ENCODE measurements around the gene RAB6B. TPM values are rescaled to one million over a fixed set of nuclear protein-coding genes. Genes with fewer than 3 reads are reported as not detected.

RAB6B gene
- total RNA-seq, 1 donor from 2014 or later = 5.2 TPM

DNA sequence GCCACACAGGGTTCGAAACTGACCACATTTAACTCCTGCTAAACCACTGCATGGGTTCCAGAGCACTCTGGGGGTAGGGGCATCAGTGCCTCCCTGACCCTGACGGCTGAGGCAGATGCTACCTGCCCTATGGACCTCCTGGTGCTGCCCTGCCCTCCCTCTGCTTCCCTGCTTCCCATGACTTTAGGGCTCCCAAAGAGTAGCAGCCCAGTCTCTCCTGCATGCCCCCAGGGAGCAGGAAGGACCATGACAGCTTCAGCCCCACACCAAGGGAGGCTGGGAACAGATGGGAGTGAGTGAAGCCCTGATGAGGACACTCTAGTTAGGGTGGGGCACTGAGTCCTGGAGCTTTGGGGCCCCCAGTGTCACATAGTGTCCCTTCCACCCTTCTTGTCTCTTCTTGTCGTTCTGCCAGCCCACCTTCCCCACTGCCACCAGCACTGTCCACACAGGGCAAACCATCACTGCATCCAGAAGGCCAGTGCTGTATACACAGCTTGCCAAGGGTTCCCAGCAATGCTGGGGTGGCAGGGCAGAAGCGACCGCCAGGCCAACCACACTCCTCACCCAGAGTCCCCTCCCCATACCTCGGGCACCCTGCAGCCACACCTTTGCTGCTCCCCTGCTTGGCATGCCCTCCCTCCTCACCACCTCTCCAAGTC, 59.1 kb downstream of the RAB6B start:
- no peak for DNase-seq (ENCODE audit: low read depth)

DNA sequence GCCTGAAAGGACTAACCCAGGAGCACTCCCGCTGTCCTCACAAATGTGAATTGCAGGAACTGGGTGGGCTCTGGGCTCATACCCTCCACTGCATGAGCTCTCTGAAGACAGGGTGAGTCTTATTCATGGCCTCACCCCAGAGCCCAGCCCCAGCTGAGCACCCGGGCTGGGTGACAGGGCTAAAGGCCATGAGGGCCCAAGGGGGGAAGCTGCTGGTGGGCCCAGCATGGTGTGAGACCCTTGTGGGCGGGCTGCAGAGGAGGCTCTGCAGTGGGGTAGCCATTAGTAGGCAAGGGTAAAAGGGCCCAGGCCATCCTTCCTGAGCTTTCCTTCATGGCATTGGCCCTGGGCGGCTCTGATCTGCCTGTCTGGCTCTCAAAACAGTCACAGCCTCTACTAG, 59.7 kb downstream of the RAB6B start:
- no peak for DNase-seq (ENCODE audit: low read depth)

DNA sequence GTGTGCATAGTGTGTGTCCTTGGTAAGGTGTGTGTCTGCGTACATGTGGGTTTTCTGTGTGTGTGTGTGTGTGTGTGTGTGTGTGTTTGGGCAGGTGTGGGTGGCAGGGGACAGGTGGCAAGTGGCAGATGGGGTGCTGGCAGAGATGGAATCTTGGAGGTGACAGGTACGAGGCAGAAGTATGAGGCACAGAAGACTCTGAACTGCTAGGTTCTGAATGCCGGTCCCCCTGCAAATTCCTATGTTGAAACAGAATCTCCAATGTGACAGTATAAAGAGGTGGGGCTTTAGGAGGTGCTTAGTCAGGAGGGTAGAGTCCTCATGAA, 60.3 kb downstream of the RAB6B start:
- no peak for DNase-seq (ENCODE audit: low read depth)

DNA sequence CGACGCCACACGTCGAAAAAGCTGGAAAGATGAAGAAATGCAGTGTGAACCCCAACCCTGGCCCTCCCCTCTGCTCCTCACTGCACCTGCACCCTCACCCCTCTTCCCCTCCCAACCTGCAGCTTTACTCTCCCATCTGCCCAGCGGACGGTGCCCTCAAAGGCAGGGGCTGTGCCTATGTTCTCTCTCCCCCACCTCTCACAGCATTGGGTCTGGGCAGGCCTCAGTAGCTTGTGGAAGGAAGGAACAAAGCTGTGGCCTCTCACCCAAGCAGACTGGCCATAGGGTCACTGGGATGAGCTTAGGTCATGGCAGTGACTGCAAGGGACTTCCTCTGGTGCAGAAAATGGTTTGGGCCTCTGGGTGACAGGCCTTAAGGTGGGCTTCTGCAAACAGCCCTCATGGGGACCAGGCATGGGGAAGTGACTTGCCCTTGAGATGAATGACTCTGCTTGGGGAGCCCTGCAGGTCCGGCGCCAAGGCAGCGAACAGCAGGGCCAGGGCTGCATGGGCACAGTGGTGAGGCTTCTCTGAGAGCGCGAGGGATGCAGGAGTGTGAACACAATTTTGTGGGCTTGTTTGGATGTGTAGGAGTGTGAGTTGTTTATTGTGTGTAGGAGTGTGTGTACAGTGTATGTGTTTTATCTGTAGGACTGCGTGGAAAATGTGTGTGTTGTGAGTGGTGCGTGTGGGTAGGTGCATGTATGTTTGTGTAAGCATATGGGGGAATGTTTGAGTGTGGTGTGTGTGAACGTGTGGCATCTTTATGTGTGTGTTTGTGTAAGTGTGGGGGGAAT, 60.9 kb downstream of the RAB6B start:
- DNase-seq (ENCODE audit: low read depth) = no peak

DNA sequence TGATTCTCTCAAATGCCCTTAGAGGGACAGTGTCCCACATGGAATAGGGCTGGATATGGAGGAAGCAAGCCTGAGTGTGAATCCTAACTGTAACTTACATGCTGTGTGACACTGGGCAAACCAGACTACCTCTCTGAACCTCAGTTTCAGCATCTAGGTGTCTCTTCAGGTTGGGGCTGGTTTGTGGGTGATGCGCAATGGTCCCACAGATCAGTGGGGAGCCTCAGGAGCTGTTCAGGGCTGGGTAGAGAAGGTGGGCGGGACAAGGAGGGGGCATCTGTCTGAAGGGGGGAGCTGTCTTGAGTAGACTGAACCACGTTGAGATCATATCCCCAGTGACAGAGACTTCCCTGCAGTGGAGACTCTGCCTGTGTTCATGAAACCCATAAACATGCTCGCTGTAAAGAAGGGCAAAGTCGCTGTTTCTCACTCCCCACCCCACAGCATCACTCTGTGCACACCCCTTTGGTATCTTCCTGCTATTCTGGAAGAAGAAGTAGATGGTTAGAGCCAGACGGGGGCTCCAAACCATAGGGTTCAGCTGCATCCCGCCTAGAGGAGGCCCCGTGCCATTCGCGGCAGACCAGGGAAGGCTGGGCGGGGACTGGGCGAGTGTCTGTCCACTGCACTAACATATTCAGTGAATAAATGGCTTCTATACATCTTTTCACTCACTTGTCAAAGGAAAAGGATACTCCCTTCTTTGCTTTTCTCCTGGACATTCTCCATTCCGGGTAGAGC, 61.6 kb downstream of the RAB6B start:
- DNase-seq (ENCODE audit: low read depth) = no peak

DNA sequence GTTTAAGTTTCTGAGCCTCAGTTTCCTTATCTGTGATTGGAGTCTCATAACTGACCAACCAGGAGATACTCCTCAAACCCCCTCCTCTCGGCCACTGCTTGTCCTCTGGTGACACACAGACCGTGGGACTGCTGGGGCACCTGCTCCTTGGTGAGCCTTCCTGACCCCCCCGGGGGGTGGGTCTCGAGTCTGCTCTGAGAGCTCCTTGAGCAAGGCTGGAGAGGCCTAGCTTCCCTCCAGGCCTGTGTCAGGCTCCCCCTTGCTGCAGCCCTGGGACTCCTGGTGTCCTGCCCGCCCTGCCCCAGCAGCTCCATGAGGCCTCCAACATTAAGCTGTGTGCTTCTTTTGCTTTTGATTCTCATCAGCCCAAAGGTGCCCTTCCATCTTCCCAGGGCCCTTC, 62.4 kb downstream of the RAB6B start:
- DNase-seq (ENCODE audit: low read depth) = no peak

DNA sequence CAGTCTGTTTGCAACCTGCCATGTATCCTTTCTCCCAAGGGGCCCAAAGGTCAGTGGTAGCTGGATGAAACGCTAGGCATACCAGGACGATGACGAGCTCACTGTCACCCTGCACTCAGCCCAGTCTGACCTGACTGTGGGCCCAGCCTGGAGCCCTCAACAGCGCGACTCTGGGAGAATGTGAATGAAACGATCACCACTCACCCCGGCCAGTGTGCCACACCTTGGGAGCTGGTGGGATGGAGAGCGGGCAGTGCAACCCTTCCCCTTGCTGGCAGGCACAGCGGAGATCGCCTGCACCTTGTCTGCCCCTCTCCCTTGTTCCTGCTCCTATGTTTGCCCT, 62.9 kb downstream of the RAB6B start:
- DNase-seq (ENCODE audit: low read depth) = no peak

DNA sequence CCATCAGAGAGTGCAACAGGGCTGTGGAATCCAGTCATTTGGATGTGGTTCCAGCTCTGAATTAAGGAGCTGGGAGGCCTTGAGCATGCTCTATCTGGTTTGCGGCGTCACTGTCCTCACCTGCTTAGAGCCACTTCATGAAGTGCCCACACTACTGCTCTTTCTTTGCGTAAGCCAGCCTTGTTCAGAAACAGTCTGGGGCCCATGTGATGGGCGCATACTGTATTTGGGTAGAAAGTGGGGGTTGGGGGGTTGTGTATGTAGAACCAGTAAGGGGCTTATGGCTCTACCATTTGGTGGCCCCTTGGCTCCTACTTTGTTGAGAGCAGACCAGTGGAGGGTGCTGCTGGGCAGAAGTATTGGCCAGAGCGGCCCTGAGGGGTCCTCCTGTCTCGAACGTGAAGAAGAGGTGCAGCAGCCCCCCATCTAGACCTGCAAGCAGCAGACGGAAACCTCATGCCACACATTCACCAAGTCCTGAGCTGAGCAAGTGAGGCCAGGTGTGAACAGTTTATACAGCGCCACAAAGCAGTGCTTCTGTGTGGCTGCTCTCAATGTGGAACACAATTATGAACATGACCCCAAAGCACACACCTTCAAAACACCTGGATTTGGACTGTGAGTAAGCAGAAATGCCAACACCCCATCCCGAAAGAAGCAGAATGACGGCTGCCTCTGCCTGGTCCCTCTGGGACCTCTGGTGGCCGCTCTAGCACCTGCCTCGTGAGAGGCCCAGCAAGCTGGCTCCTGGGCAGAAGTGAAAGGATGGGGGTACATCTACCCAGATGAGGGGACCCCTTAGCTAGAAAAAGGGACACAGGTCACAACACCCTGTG, 63.5 kb downstream of the RAB6B start:
- DNase-seq (ENCODE audit: low read depth) = no peak

DNA sequence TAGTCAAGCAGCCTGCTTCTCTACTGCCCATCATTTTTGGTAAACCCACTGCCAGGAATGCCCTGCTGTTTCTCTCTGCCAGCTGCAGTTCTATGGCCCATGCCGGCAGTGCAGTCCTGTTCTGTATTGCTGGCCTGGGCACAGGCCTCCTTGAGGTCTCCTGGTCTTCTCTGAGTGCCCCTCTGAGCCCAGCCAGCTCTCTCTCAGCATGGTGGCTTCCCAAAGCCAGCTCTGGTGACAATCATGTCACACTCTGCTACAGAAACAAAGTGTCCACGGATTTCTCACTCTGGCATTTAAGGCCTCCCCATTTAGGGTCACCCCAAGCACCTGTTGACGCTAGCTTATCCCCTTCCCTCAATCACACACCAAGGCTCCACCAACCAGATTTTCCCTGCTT, 65.6 kb downstream of the RAB6B start:
- DNase-seq (ENCODE audit: low read depth) = no peak

DNA sequence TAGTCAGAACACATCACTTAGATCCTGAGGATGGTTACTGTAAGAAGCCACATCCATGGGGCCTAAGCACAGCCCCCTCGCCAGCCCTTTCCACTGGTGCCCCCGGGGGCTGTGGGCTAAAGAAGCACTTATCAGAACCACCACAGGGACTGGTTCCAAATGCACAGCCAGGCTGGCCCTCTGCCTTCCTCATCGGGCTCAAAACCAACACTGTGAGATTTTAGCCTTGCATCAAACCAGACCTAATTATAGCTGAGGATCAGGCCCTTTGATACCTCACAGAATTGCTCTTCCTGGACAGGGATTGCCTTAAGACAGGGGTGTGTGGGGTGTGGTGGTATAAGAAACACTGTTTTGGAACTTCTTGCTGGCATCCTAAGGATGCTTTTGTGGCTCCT, 66.4 kb downstream of the RAB6B start:
- no peak for DNase-seq (ENCODE audit: low read depth)

DNA sequence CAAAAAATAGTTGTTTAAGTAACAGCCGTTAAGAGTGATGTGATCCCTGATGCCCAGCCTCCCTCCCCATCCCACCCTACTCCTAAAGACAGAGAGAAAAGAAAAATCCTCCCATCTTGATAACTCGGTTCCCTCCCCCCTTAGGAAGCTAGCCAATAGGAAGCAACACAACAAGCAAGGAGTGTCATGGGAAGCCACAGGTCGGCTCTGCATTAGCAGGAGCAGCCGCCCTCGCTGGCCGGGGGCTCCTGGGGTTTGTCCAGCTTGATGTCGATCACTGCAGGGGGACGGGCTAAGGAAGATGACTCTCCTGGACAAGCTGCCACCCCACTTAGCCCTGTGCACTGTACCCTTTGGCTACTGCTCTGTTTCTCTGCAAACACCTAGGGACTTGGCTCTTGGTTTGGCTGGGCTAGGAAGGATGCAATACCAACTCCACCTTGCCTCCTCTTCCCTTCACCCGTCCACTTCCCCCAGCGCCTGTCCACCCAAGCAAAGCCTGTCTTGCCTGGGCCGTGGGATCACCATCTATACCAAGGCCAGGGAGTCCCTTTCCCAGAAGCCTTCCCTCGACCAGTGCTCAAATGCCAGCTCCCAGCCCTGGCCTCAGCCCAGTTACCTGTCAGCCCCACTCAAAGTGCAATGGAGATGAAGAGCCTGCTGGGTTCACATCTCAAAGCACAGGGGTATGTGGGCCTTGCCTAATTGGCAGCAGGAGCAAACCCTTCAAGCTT, 66.9 kb downstream of the RAB6B start:
- DNase-seq (ENCODE audit: low read depth) = no peak

DNA sequence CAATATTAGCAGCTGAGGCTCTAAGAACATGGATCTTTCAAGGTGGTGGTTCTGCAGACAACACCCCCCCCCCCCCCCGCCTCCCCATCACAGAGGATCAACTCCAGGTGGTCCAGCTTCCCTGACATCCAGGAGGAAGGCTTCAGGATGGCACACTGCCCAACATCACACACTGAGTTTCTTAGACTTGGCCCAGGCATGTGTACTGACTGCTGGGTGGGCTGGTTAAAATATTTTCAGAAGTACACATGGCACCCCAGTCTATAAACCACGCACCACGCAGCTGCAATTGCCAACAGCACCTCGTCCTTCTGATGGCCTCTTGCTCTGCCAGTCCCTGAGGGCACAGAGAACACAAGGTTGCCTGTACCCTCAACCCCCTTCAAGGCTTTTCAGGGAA, 68.0 kb downstream of the RAB6B start:
- DNase-seq (ENCODE audit: low read depth) = no peak

DNA sequence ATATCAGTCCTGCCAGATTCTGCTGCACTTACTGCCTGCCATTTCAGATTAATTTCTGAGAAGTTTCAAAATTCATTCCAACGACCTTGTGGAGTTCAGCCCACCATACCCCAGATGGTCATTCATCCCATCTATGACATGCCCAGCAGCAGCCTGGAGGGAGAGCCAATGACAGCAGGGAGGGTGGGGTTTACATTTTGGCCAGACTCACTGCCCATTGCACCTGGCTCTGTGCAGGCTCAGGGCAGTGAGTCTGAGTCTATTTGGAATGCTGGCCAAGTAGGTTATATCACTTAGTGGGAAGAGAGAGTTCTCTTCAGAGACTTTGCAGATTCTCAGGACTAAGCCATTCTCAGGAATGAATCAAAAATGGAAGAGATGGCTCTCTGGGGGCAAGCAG, 68.5 kb downstream of the RAB6B start:
- DNase-seq (ENCODE audit: low read depth) = no peak

DNA sequence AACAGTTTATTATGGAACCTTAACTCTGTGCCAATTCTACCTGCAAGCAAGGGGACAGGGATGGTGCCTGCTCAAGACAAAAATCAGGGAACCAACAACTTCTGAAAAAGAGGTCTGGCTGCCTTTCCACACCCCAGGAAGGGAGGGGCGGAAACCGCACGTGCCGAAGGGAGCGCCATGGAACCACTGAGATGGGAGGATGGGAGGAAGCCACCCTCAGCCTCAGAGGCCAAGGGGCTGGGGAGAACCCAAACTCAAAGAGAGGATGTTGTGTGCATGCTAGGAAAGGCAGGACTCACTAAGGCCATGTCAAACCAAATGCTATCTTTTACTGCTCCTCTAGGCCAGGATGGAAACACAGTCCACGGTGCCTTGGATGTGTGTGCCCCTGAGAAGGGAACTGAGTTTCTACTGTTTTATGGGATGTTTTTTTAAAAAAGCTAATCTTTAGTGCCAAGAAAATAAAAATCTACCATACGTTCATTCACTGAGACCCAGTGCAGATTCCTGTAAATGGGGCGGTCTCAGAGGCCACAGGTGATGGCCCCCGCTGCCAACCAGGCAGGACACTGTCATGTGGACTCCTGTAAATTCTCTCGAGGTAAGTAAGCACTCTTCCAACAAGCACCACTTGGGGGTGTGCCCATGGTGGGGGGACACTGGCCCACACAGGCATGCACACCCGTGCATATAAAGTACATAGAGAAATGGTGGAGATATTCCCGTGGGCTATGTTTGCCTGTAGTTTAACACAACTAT, 69.5 kb downstream of the RAB6B start:
- no peak for DNase-seq (ENCODE audit: low read depth)

DNA sequence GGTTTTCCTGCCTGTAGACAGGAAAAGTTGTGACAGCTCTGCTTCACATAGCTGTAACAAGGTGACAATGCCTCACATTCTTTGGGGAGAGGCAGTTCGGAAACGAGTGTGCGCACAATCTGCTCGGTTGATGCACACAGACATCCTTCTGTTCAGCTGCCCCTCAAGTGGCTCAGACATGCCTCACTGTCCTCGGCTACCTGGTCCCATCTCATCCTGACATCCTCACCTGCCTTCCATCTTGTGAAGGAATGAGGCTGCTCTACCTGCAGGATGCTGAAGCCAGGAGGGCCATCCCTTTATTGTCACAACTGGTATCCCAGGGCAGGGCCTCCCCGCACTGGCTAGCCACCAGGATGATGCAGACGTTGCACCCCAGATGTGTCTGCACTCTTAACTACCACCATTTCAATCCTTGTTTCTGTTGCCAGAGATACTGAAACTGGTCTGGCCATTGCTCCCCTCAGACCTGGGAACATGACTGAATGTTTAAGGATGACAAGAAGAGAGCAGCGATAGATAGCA, 70.7 kb downstream of the RAB6B start:
- no peak for DNase-seq (ENCODE audit: low read depth)

DNA sequence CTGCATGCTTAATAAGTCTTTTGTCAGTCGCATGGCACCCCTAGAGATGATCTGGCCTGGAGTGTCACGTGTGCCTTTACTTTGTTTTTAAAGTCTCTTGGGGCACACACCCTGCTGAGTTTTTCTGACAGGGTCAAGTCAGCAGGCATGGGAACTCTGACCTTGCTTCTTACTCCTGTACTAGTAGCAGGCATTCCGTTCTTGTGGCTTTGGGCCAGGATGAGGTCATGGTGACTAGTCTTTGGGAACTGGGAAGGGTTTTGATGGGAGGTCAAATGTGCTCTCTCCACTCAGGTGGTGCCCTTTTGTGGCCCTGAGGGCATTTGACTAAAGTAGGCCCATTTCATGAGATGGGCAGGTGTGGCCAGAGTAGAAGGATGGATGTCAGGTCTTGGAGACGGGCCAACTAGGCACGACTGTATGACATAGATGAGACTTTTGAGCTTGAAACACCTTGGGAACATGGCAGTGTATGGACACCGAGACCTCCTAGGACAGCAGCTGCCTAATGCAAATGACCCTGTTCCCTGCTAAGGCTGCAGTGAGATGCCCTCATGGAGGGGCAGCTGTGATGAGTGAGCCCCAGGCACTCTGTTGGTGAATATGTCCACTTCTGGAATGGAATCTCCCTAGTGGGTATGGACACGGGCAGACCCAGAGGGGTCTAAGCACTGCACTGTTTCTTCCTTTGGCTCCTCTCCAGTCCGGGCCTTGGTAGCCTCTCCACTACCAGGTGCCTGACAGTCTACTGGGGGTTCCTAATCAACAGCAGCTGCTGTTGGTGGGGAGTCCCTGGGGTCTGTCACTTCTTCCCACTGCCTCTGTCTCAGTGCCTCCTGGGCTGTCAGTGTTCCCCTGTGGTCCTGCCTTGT, 73.7 kb downstream of the RAB6B start:
- peak; percentile 96 for DNase-seq (ENCODE audit: low read depth)

DNA sequence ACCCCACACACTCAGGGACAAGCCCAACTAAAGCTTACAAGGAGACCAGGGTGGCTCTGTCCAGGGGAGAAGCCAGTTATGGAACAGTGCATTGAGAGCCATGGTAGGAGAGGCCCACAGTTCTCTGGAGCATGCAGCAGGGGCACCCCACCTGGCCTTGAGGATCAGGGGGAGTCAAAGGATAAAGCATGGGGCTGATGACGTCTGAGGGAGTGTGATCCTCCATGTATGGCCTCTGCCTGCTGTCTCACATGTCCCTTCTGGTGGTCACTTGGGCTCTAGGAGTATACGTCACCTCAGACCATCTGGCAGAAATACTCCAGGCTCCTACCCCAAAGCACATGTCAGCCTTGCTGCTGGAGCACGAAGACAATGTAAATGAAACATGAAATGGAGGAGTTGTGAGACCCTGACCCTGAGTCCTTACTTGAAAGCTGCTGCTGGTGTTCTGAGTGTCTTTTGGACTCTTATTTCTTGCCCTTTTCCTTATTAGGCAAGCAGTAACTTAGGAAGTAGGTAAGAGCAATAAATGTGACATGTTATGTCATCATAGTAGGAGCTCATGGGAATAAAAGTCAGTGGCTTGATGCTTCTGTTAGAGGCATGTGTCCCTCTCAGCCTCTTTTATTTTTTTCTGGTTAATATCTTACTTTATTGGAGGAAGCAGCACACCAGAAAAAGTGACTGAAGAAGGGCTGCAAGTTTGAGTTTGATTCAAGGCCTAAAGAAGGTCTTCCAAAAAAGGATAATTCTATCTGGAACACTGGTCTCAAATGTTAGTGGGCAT, 74.6 kb downstream of the RAB6B start:
- peak; percentile 76 for DNase-seq (ENCODE audit: low read depth)

DNA sequence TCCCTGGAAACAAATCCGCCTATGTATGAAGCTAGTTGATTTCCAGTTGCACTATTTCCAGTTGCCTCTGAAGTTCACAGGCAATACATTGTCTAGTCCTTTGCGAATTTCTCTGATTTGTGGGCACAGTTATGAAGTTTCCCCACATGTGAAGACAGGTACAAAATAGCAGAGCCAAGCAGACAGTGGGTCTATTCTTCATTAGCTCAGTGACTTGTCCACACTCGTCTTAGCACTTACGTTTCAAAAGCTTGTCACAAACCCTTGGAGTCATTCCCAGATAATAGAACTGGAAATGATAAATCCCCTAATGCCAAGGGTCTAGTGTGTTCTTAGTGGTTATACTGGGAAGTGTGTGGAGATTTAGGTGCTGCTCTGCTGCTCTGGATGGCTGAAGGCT, 75.6 kb downstream of the RAB6B start:
- DNase-seq (ENCODE audit: low read depth) = no peak

DNA sequence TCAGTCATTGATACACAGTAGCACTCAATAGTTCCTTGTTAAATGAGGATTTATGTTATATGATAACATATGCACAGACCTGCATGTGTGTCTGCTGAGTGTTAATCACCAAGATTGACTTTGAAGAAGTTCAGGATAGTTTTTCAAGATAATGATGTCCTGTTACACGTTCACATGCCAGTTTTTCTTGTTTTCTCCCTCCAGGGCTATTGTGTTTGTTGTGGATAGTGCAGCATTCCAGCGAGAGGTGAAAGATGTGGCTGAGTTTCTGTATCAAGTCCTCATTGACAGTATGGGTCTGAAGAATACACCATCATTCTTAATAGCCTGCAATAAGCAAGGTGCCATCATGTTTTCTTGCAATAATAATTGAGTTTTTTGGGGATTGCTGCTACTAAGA, 80.3 kb downstream of the RAB6B start:
- no peak for DNase-seq (ENCODE audit: low read depth)
